GM19240 (cell line): ENCODE data around the gene RNF214.
"Not testable (repeated sequence)": the region's sequence is repeated elsewhere in the genome, so short reads cannot be mapped to it uniquely, and the experiment has no call there.

Source experiments
- DNase-seq: peaks from one replicate; pipeline ENCODE4 v3.0.0; 2011; ENCODE audit warnings: low spot score; ENCODE audit not compliant: insufficient read length

RNF214 gene

GRCh38 chr11:117232092-117232878, at the start of gene RNF214:
RNF214 (plus strand) TSS chr11:117232671; CDS start chr11:117234273, 1,602 bp downstream.
- DNase-seq, result peak; percentile 92

- DNase-seq, result not testable (repeated sequence)
These were observed 49.3 kb upstream of the RNF214 start for GRCh38 chr11:117183178-117183577.

- no peak for DNase-seq
These were observed 48.6 kb upstream of the RNF214 start for GRCh38 chr11:117183724-117184349.

GRCh38 chr11:117185736-117186430, 46.6 kb upstream of the RNF214 start:
- no peak for DNase-seq

GRCh38 chr11:117186431-117186761, 46.1 kb upstream of the RNF214 start:
- no peak for DNase-seq

GRCh38 chr11:117187007-117187406, 45.5 kb upstream of the RNF214 start:
- no peak for DNase-seq

GRCh38 chr11:117187428-117187798, 45.1 kb upstream of the RNF214 start:
- DNase-seq, result no peak

- no peak for DNase-seq
These were observed 44.5 kb upstream of the RNF214 start for GRCh38 chr11:117187799-117188481.

GRCh38 chr11:117188620-117189081, 43.8 kb upstream of the RNF214 start:
- no peak for DNase-seq

- DNase-seq, result no peak
These were observed 43.1 kb upstream of the RNF214 start for GRCh38 chr11:117189191-117189940.

- DNase-seq, result no peak
These were observed 42.4 kb upstream of the RNF214 start for GRCh38 chr11:117189941-117190544.

- no peak for DNase-seq
These were observed 40.6 kb upstream of the RNF214 start for GRCh38 chr11:117191680-117192400.

- no peak for DNase-seq
These were observed 40.0 kb upstream of the RNF214 start for GRCh38 chr11:117192401-117192875.

GRCh38 chr11:117193130-117194020, 39.1 kb upstream of the RNF214 start:
- DNase-seq, result no peak

GRCh38 chr11:117194267-117194666, 38.2 kb upstream of the RNF214 start:
- no peak for DNase-seq

- no peak for DNase-seq
These were observed 37.2 kb upstream of the RNF214 start for GRCh38 chr11:117195258-117195657.

GRCh38 chr11:117195761-117196160, 36.7 kb upstream of the RNF214 start:
- DNase-seq, result no peak

GRCh38 chr11:117197006-117197405, 35.5 kb upstream of the RNF214 start:
- DNase-seq, result no peak
